NT2/D1 (cell line): ENCODE measurements around the gene SDF4.

Source experiments
- SUZ12 ChIP-seq: IDR thresholded peaks from 2 replicates; pipeline ENCODE4 v1.6.1; 2011; ENCODE audit not compliant: insufficient read length, insufficient read depth; ENCODE audit errors: extremely low read depth
- YY1 ChIP-seq: IDR thresholded peaks from 2 replicates; pipeline ENCODE4 v1.6.1; 2011; ENCODE audit not compliant: insufficient read length, insufficient read depth

DNA sequence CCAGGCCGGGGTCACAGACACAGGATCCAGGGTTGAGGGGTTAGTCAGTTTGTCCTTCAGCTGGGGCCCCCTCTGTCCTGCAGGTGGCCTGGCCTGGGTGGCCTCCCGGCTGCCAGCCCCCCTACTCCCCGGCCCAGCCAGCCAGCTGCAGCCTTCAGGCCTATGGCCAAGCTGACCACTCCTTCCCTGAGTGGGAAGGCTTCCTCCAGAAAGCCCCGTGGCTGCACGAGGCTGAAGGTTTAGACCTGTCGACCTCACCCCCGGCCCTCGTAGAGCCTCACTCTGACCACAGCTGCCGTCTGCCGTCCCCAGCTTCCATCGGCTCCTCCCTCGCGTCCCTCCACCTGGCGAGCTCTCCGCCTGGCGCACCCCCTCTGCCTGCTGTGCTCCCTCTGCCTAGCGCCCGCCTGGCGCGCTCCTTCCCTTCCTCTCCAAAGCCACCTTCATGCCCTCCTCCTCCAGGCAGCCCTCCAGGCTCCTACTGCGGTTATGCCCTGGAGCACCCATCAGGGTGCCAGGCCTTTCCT, 48.5 kb downstream of the SDF4 start:
- TF ChIP-seq SUZ12 (no peak), YY1 (no peak)
